K562 (cell line): ENCODE data around the gene MYO3B. TPM values are rescaled to one million over a fixed set of nuclear protein-coding genes. Genes with fewer than 3 reads are reported as not detected.
A peak's percentile ranks its signal among the peaks of the same experiment; 100 is the strongest.

Experiments
- ELF2 ChIP-seq: fragments of 250-450 bp; sonication (Bioruptor Pico); IDR thresholded peaks from 2 replicates; pipeline ENCODE4 v1.5.0; 2021; ENCODE audit warnings: mild to moderate bottlenecking
- FOXA1 ChIP-seq: fragments of 450-650 bp; IDR thresholded peaks from 2 replicates; pipeline ENCODE4 v1.6.1; 2016; ENCODE audit warnings: mild to moderate bottlenecking, borderline replicate concordance
- ZNF140 ChIP-seq: fragments of 250-450 bp; sonication (Bioruptor Pico); IDR thresholded peaks from 2 replicates; pipeline ENCODE4 v1.8.0; 2021; ENCODE audit warnings: moderate library complexity, mild to moderate bottlenecking, inconsistent platforms
- polyA plus RNA-seq, 8 experiments: library from polyadenylated mRNA; depleted of rRNA in 4 of 8; stranded (reverse) in 5 of 8; unstranded in 3 of 8; fragments of >200 nt; fragmentation: Nextera tagmentation in 2 of 8; fragmentation: Illumina TruSeq in 1 of 8; extraction: Ambion mirVana in 2 of 8; extraction: Trizol in 1 of 8; gene quantifications; 2 replicates each; pipeline versions ENCODE4 v1.2.1 to v1.2.3, GENCODE V29; 2011 to 2014; ENCODE audit warnings: inconsistent platforms in 1 of 8, missing spikeins in 1 of 8
- total RNA-seq, 7 experiments: library from RNA; depleted of rRNA in 6 of 7; stranded (reverse); fragments of >200 nt in 6 of 7; fragmentation: Illumina TruSeq in 2 of 7; extraction: Trizol in 2 of 7; gene quantifications; 2 replicates each; pipeline versions ENCODE4 v1.2.1 to v1.2.3, GENCODE V29; 2011 to 2021; ENCODE audit warnings: low replicate concordance in 1 of 7
- TF ChIP-seq, protein P1 (sequence below): fragments of 450-650 bp; formaldehyde crosslinking; conservative IDR thresholded peaks from 2 replicates; pipeline ENCODE4 v1.4.0; 2022; ENCODE audit warnings: mild to moderate bottlenecking, missing genetic modification characterization
- TF ChIP-seq, protein P2 (sequence below): fragments of 200-400 bp; formaldehyde crosslinking; IDR thresholded peaks from 2 replicates; pipeline ENCODE4 v1.6.1; 2017; ENCODE audit warnings: mild to moderate bottlenecking, low read depth, low read length, moderate library complexity
- TF ChIP-seq, protein P3 (sequence below): fragments of 450-650 bp; IDR thresholded peaks from 2 replicates; pipeline ENCODE4 v1.6.1; 2016; ENCODE audit warnings: missing biosample characterization, missing genetic modification characterization
- TF ChIP-seq, protein P4 (sequence below), 2 experiments: IDR thresholded peaks; 2 replicates each; pipeline ENCODE4 v1.6.1; 2012; ENCODE audit warnings: improper control_type of control experiment in 2 of 2, low read depth in 2 of 2, low read length in 2 of 2, borderline replicate concordance in 1 of 2
- TF ChIP-seq, protein P5 (sequence below): sonication (generic); formaldehyde crosslinking; IDR thresholded peaks from 2 replicates; pipeline ENCODE4 v1.8.1; 2023; ENCODE audit warnings: mild to moderate bottlenecking, missing genetic modification reagents
- TF ChIP-seq, protein P6 (sequence below): sonication (generic); formaldehyde crosslinking; IDR thresholded peaks from 2 replicates; pipeline ENCODE4 v1.8.1; 2023; ENCODE audit warnings: missing genetic modification reagents, mild to moderate bottlenecking, borderline replicate concordance

Gene MYO3B
- total and polyA plus RNA-seq, 9 of the 15 experiments (the other 6 are each of a cell fraction or from before 2014, with no cell fraction given) = 2.7 to 6.5 (median 3.6) TPM

DNA sequence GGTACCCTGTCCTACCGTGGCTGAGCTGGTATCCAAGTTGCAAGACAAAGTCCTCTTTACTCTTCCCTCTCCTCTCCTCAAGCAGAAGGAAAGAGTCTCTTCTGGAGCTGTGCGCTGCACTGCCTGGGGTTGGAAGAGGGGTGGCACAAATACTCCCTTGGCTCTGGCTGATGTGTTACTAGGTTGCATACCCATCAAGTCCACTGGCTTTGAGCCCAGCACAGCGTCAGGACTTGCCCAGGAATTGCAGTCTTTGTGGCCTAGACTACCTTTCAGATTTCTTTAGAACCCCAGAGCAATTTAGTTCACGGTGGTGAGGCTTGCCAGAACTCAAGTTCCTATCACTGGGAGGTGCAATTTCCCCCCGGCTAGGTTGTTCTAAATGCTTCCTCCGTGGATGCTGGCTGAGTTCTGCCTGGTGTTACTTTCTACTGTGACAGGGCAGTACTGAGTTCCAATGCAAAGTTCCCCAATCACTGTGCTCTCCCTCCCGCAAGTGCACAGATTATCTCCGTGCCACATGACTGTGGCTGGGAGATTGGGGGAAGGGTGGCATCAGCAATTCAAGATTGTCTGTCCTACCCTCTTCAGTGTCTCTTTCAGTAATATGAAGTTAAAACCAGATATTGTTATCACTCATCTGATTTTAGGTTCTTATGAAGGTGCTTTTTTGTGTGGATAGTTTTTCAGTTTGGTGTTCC is 13.4 kb downstream of the MYO3B start (continued):
- TF ChIP-seq, protein P1, sequence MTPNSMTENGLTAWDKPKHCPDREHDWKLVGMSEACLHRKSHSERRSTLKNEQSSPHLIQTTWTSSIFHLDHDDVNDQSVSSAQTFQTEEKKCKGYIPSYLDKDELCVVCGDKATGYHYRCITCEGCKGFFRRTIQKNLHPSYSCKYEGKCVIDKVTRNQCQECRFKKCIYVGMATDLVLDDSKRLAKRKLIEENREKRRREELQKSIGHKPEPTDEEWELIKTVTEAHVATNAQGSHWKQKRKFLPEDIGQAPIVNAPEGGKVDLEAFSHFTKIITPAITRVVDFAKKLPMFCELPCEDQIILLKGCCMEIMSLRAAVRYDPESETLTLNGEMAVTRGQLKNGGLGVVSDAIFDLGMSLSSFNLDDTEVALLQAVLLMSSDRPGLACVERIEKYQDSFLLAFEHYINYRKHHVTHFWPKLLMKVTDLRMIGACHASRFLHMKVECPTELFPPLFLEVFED (CRISPR knock-in tag) = no peak
- TF ChIP-seq, protein P2, sequence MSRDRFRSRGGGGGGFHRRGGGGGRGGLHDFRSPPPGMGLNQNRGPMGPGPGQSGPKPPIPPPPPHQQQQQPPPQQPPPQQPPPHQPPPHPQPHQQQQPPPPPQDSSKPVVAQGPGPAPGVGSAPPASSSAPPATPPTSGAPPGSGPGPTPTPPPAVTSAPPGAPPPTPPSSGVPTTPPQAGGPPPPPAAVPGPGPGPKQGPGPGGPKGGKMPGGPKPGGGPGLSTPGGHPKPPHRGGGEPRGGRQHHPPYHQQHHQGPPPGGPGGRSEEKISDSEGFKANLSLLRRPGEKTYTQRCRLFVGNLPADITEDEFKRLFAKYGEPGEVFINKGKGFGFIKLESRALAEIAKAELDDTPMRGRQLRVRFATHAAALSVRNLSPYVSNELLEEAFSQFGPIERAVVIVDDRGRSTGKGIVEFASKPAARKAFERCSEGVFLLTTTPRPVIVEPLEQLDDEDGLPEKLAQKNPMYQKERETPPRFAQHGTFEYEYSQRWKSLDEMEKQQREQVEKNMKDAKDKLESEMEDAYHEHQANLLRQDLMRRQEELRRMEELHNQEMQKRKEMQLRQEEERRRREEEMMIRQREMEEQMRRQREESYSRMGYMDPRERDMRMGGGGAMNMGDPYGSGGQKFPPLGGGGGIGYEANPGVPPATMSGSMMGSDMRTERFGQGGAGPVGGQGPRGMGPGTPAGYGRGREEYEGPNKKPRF = no peak
- TF ChIP-seq, protein P3, sequence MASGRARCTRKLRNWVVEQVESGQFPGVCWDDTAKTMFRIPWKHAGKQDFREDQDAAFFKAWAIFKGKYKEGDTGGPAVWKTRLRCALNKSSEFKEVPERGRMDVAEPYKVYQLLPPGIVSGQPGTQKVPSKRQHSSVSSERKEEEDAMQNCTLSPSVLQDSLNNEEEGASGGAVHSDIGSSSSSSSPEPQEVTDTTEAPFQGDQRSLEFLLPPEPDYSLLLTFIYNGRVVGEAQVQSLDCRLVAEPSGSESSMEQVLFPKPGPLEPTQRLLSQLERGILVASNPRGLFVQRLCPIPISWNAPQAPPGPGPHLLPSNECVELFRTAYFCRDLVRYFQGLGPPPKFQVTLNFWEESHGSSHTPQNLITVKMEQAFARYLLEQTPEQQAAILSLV = peak; percentile 42; the same call in 1 of the 2 replicates
- TF ChIP-seq FOXA1 = no peak
- TF ChIP-seq, protein P4, sequence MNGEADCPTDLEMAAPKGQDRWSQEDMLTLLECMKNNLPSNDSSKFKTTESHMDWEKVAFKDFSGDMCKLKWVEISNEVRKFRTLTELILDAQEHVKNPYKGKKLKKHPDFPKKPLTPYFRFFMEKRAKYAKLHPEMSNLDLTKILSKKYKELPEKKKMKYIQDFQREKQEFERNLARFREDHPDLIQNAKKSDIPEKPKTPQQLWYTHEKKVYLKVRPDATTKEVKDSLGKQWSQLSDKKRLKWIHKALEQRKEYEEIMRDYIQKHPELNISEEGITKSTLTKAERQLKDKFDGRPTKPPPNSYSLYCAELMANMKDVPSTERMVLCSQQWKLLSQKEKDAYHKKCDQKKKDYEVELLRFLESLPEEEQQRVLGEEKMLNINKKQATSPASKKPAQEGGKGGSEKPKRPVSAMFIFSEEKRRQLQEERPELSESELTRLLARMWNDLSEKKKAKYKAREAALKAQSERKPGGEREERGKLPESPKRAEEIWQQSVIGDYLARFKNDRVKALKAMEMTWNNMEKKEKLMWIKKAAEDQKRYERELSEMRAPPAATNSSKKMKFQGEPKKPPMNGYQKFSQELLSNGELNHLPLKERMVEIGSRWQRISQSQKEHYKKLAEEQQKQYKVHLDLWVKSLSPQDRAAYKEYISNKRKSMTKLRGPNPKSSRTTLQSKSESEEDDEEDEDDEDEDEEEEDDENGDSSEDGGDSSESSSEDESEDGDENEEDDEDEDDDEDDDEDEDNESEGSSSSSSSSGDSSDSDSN (IDR thresholded peaks at IDR 0.05; ENCODE audit: borderline replicate concordance in 1 of 2, low read depth in 2 of 2, low read length in 2 of 2) = no peak
- no peak for TF ChIP-seq ZNF140 (CRISPR knock-in tag)
- TF ChIP-seq, protein P5, sequence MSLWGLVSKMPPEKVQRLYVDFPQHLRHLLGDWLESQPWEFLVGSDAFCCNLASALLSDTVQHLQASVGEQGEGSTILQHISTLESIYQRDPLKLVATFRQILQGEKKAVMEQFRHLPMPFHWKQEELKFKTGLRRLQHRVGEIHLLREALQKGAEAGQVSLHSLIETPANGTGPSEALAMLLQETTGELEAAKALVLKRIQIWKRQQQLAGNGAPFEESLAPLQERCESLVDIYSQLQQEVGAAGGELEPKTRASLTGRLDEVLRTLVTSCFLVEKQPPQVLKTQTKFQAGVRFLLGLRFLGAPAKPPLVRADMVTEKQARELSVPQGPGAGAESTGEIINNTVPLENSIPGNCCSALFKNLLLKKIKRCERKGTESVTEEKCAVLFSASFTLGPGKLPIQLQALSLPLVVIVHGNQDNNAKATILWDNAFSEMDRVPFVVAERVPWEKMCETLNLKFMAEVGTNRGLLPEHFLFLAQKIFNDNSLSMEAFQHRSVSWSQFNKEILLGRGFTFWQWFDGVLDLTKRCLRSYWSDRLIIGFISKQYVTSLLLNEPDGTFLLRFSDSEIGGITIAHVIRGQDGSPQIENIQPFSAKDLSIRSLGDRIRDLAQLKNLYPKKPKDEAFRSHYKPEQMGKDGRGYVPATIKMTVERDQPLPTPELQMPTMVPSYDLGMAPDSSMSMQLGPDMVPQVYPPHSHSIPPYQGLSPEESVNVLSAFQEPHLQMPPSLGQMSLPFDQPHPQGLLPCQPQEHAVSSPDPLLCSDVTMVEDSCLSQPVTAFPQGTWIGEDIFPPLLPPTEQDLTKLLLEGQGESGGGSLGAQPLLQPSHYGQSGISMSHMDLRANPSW (CRISPR knock-in tag) = no peak
- TF ChIP-seq, protein P6, sequence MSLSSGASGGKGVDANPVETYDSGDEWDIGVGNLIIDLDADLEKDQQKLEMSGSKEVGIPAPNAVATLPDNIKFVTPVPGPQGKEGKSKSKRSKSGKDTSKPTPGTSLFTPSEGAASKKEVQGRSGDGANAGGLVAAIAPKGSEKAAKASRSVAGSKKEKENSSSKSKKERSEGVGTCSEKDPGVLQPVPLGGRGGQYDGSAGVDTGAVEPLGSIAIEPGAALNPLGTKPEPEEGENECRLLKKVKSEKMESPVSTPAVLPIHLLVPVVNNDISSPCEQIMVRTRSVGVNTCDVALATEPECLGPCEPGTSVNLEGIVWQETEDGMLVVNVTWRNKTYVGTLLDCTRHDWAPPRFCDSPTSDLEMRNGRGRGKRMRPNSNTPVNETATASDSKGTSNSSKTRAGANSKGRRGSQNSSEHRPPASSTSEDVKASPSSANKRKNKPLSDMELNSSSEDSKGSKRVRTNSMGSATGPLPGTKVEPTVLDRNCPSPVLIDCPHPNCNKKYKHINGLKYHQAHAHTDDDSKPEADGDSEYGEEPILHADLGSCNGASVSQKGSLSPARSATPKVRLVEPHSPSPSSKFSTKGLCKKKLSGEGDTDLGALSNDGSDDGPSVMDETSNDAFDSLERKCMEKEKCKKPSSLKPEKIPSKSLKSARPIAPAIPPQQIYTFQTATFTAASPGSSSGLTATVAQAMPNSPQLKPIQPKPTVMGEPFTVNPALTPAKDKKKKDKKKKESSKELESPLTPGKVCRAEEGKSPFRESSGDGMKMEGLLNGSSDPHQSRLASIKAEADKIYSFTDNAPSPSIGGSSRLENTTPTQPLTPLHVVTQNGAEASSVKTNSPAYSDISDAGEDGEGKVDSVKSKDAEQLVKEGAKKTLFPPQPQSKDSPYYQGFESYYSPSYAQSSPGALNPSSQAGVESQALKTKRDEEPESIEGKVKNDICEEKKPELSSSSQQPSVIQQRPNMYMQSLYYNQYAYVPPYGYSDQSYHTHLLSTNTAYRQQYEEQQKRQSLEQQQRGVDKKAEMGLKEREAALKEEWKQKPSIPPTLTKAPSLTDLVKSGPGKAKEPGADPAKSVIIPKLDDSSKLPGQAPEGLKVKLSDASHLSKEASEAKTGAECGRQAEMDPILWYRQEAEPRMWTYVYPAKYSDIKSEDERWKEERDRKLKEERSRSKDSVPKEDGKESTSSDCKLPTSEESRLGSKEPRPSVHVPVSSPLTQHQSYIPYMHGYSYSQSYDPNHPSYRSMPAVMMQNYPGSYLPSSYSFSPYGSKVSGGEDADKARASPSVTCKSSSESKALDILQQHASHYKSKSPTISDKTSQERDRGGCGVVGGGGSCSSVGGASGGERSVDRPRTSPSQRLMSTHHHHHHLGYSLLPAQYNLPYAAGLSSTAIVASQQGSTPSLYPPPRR (CRISPR knock-in tag) = no peak
- no peak for TF ChIP-seq ELF2 (CRISPR knock-in tag)
